GM12874 (cell line): ENCODE measurements around the gene SSRP1.

ENCODE experiments used
- TF ChIP-seq, protein P1 (sequence below): IDR thresholded peaks from 2 replicates; pipeline ENCODE4 v1.5.1; 2011; ENCODE audit warnings: low read depth, mild to moderate bottlenecking, control low read depth, low read length, moderate library complexity; ENCODE audit not compliant: insufficient read depth

The SSRP1 gene

DNA sequence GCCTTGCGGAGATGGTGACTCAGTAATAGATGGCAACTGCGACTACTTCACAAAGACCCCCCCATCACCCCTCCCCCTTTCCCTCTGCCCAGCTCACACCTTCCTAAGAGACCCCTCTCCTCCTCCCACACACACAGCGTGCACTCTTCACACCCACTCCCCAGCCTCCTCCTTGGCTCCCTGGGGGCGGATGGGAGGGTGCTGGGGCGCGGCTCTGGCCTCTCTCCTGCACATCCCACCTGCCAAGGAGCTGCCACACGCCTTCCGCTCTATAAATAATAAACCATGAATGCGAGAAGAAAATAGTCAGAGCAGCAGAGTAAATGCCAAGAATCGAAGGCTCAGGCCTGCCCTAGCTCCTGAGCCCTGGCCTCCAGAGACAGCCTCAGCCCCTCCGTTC is 7.0 kb upstream of the SSRP1 start:
- TF ChIP-seq, protein P1, sequence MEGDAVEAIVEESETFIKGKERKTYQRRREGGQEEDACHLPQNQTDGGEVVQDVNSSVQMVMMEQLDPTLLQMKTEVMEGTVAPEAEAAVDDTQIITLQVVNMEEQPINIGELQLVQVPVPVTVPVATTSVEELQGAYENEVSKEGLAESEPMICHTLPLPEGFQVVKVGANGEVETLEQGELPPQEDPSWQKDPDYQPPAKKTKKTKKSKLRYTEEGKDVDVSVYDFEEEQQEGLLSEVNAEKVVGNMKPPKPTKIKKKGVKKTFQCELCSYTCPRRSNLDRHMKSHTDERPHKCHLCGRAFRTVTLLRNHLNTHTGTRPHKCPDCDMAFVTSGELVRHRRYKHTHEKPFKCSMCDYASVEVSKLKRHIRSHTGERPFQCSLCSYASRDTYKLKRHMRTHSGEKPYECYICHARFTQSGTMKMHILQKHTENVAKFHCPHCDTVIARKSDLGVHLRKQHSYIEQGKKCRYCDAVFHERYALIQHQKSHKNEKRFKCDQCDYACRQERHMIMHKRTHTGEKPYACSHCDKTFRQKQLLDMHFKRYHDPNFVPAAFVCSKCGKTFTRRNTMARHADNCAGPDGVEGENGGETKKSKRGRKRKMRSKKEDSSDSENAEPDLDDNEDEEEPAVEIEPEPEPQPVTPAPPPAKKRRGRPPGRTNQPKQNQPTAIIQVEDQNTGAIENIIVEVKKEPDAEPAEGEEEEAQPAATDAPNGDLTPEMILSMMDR = no peak

DNA sequence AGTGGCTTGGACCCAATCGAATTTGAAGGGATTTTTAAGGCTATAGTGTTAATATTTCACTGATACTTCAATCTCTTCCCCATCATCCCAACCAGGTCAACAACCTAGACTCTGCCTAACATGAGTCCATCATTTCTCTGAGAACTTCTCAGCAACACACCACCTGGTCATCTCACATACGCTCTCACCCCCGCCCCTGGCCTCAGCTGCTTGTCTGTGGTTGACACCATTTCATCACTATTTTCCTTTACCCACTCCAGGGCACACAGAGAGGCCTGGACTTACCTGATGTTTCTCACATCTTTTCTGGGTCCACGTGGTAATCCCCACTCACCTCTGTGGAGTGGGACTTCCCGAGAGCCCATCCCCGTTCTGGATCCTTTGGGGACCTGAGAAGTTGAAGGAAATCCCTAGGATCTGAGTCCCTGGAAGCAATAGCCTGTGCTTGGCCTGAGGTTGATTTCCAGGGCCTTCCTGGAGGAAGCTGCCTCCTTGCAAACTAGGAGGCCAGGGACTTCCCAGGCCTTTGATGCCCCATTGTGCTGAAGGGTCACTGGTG is 5.6 kb upstream of the SSRP1 start:
- TF ChIP-seq, protein P1 = no peak

DNA sequence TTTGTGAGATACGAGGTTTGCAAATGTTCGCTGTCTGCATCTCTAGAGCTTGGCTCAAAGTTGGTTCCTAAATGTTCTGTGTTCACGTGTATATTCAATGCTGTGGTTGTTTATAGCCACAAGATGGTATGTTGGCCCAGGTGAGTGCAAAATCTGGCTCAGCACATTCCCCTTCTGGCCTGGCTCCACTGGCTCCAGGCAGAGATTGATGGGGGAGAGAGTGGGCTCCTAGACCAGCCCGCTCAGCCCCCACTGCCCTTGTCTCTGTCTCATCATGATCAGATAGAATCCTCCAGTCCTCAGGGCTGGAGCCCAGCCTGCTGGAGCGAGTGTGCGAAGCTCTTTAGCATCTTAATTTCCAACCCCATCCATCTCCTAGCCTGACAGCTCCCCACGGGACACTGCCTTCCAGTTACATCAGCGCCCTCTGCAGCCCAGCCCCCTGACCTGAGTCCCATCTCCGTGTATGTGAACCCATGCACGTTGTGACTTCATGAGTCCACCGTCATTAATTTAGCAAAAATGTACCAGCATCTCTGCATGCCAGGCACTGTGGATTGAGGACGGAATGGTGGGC is 4.4 kb upstream of the SSRP1 start:
- TF ChIP-seq, protein P1 = no peak

DNA sequence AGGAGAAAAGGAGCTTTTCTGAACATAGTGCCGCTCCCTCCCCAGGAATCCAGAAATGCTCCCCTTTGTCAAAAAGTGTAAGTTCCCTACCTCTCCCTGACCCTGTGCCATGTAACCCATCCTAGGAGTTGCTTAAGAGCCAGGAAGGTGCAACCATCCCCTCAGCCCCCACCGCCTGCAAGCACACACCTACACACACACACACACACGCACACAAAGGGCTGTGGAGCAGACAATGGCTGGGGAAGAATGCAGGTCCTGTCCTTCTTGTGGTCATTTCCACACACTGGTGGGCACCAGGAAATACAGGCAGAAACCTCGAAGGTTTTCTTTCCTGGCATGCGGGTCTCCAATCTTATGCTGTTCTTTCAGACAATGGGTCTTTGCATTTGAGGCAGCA is 3.6 kb upstream of the SSRP1 start:
- TF ChIP-seq, protein P1 = no peak

DNA sequence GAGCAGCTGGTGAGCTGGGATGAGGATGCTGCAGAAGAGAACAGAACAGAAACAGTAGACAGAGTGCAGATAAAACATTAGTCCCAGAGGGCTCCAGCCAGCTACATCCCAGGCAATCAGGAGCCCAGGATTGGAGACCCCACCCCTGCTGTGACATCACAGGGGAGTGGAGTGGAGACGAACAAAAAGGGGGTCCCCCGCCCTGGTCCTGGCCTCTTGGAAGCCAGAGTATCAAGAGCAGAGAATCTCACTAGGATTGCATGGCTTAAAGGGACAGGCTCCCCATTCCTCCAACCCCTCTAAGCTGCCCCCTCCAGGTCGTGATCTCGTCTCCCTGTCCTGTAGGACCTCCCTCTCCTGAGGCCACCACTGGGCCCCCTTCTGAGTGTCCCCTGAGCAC is 2.5 kb upstream of the SSRP1 start, which contains the start of gene P2RX3:
P2RX3 (plus strand) TSS at position 211 of the 400 bp plus-strand sequence. CDS start 199 bp downstream, outside the sequence.
- TF ChIP-seq, protein P1 = no peak

DNA sequence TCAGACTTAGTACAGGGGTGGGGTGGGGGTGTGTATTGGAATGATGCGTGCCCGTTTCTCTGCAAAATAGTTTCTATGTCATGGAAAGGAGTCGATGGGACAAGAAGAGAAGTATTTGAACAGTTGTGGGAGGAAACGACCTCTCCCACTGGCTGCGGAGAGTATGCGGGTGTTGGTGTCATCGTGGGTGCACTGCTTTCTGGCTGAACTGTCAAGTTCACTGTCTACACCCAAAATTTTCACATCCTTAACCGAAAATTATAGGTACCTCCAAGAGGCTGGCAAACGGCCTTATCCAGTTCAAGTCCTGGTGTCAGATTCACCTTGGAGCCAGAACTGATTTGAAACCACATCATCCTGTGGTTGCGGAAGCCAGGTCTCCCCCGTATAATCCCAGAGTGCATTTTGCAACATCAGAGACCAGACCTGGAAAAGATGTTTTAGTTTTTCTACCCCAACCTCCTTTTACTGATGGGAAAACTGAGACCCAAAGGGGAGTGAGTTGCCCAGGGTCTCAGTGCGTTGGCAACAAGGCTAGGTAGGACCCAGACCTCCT is 497 bp upstream of the SSRP1 start:
- TF ChIP-seq, protein P1 = no peak

DNA sequence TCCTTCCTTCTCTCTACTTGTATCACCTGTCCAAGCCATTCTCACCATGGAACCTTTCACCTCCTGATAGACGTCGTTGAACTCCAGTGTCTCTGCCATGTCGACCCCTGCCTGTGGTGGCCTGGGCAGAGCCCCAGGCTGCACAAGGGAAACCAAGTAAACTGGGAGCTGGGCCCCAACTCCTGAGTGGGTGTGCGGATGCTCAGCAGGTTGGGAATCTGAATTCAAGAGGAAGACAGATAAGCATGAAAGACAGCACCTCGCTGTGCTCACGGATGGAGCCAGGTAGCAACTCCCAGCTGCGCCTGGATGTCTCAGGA is 709 bp downstream of the SSRP1 start:
- TF ChIP-seq, protein P1 = no peak
